Measurements from ENCODE around the gene EPHB6. TPM values are rescaled to one million over a fixed set of nuclear protein-coding genes. Genes with fewer than 3 reads are reported as not detected.

EPHB6 gene
- total RNA-seq, 1 donor from 2014 or later: 0.79 TPM

DNA sequence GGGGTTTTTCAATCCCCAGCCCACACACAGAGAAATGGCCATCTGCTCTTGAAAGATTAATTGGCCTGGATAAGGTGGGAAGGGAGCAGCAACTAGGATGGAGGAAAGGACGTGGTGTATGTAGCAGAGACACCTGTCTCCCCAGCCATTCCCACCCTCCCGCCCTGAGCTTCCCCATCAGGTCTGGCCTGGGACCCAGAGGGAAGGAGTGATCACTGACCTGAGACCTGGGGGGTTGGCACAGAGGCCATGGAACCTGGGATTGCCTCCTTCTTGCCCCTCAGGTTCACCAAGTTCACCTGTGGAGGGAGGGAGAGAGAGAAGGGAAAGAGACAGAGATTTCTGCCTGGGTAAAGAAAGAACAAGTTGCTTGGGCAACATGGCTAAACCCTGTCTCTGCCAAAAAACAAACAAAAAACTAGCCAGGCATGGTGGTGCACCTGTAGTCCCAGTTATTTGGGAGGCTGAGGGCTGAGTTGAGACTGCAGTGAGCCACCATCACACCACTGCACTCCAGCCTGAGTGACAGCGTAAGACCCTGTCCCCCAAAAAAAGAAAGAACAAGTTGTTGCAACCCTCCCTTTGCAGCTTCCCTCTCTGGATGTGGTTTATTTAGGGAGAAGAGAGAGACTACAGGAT lies 42.0 kb downstream of the EPHB6 start:
- no peak for DNase-seq (ENCODE audit: low read depth, low spot score)

DNA sequence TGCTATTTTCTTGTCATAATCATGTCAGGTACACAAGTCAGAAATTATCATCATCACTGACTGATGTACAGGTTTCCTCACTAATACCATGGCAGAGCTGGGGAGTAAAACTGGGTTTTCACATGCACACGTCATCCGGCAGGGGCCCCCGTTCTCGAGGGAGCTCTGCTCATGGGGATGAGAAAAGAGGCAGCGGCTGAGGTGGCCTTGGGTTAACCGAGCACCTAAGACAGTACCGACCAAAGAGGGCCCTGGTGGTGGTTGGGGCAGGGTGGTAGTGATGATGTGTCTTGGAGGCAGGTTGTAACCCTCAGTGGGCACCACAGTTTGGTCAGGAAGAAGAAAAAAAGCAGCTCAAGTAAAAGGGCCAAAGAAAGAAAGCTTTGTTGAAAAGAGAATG lies 42.8 kb downstream of the EPHB6 start:
- no peak for DNase-seq (ENCODE audit: low read depth, low spot score)

DNA sequence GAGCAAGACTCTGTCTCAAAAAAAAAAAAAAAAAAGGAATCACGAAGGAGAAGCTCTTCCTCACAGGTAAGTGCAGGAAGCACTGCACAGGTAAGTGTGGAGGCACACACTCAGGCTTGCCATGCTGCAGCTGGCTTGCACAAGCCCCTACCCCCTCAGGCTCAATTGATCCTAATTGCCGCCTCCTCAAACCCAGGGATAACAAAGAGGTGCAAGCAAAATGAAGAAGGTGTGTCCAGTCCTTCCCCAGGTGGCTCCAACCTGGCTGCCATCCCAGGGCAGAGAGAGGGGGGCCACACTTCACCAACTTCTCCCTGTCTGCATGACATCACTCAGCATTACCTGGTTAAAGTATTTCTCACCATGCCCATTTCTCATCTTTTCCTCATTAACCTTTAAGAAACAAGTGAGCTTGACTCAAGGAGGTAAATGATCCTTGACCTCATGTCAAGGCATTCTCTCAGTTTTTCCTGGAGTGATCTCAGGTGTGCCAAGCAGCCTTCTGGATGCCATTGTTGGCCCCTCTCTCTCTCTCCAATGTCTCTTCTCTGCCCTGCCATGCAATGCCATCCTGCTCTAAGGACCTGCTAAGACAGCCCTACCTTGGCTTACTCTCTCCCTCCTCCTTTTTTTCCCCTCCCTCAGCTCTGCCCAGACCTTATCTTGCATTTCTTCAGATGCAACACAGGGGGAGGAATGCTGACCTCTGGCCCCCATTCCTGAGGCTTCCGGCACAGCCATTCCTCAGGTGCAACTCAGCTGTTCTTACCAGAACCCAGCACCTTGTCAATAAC lies 43.7 kb downstream of the EPHB6 start:
- DNase-seq (ENCODE audit: low read depth, low spot score): no peak

DNA sequence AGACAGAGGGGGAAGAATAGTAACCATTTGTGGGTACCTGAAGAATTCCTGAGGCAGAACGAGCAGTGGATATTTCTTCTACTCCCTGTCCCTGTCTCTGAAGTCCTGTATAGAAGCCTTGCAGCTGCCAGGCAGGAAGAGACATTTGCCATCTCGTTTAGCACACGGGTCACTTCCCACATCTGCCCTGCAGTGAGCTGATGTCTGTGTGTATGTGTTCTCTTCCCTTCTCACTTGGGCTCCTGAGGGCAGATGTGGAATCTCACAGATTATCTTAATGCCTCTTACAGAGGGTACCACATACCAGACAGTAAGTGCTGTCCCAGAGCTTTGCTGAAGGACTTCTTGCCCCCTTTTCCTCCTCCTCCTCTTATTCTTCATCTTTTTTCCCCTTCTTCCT lies 44.8 kb downstream of the EPHB6 start:
- DNase-seq (ENCODE audit: low read depth, low spot score): no peak

DNA sequence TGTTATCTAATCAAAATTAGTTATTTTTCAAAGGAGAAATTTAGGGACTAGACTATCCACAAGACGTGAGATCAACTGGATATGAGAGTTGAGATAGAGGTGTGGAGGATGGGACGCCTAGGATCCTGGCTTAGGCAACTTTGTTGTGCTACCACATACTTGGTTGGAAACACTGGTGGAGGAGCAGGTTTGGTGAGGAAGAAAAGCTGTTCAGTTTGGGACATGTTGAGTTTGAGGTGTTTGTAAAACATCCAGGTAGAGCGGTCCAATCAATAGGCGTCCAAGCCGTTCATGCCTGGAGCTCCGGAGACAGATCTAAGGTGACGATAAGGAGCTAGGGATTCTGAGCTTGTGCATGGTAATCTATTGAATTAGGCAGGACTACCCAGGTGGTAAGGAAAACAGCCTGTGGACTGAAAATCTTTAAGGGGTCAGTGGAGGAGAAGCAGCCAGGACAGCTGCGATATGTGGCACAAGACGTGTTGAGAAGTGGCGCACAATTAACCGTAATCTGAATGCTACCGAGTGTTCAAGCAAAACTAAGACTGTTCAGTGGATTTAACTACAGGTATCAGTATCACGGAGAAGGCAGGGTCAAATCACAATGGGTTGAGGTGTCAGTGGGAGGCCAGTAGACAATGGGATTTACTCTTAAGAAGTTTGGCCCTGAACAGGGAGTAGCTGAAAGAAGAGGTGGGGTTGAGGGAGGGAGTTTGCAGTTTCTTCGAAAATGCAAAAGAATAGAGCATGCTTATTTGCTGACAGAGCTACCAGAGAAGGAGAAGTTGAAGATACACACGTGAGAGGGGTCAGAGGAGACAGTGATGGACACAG lies 46.8 kb downstream of the EPHB6 start:
- no peak for DNase-seq (ENCODE audit: low read depth, low spot score)

DNA sequence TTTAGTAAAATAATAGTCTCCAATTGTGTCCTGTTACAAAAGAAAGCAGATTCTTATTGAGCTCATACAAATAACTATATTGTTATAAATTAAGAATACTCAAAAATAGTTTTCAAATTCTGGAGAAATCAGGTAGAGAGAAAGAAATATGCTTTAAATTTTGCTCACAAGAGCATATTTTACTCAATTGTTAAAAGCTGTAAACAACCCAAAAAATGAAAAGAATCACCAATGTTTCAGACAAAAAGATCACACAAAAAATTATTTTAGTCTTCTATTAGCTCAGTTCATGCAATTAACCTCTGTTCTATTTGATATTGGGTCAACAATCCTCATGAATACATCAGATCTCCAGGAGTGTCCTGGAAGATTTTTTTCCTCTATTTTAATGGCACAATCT lies 49.3 kb downstream of the EPHB6 start:
- no peak for DNase-seq (ENCODE audit: low read depth, low spot score)

DNA sequence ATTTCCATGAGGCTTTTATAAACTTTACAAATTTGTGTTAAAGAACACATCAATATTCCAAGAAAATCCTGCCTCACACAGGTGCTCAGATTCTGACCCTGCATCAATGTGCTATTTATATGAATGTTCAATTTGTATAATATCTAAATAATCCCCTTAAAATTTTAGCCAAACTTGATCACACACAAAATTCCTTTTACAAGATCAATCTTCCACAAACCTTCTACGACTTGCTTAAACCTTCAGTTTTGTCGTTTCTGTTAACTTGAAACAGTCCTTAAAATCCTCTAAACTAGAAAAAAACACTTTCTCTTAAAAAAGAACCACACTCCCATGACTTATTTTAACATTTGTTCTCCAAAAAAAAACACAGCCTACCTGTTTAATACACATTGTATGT lies 50.9 kb downstream of the EPHB6 start:
- no peak for DNase-seq (ENCODE audit: low read depth, low spot score)

DNA sequence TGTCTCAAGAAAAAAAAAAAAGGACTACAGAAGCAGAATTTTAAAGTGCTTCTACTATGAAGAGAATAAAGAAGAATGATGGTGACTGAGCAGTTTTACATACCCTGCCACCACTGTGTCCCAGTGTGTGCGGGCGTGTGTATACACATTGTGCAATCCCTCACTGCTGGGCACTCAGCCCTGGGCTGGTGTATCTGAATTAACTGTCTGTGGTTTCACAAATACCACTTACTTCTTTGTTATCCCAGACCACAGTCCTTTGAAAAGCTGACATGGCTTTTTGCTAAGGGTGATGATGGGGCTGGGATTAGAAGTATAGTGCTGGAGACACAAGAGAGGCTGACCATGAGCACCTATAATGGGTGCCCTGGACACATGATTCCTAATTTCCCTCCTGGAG lies 51.8 kb downstream of the EPHB6 start:
- DNase-seq (ENCODE audit: low read depth, low spot score): no peak

DNA sequence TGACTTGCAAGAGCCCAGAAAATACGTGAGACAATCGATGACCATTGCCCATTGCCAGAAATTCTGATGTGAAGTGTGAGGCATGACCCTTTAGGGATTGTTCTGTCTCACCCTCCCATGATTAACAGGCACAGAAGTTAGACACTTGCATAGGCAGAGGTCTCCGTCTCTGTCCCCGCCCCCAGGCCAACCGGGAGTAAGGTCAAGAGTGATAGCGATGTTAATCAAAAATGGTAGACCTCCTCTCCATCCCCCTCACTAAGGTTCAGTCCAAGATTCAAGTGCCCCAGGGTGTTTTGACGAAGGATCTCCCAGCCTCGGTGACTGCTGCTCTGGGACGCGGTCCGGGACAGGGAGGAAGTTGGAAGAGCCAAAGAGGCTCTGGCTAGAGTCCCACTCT lies 53.4 kb downstream of the EPHB6 start:
- no peak for DNase-seq (ENCODE audit: low read depth, low spot score)

DNA sequence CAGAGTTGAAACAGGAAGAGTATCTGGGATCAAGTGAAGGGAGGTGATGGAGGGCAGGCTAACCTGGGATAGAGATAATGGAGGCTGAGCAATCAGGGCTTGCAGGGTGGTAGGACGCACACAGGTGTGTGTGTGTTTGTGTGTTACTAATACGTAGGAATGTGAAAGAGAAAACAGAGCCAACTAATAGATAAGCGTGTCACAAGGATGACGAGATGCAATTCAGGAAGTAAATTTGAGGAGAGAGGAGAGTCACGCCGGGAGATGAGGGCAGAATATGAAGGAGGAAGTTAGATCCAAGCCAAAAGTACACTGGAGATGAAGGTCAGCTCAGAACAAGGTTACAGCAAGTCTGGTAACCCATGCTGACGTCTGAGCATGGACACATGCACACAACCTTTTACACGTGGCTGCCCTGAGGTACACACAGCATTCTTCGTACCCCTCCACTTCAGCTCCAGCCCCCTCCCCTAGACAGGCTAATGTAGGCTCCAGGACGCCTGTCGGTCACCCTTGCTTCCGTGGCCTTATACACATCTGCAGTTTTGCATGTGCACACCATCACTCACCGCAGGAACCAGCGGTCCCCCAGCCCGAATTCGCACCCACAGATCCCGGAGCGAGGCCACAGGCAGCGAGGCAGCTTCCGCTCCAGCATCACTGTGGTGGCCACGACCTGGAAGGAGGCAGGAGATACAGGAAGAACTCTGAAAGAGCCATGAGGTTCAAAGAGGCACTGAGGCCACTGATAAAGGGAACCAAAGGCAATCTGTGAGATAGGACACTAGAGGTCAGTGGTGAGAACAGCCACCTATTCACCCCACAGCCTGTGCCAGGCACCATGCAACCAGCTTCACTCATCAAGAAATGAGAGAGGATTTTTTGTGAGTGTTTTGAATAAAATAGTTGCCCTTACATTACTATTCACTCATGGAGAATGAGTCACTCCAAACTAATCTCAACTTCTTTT lies 54.3 kb downstream of the EPHB6 start:
- no peak for DNase-seq (ENCODE audit: low read depth, low spot score)

DNA sequence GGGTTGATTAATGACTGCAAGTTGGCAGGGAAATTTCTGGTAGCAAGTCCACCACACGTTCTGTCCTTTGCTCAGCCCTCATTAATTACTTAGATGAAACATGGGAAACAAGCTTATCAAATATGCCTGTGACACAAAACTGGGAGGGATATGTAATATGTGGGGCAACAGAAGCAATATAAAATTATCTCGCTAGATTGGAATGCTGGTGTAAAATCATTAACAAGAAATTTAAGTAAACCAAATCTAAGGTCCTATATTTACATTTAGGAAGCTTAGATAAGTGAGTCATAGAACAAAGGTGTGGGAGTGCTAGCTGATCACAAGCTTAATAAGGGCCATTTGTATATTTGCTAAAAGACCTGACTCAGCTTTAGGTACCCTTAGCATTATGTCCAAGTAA lies 55.2 kb downstream of the EPHB6 start:
- DNase-seq (ENCODE audit: low read depth, low spot score): no peak

DNA sequence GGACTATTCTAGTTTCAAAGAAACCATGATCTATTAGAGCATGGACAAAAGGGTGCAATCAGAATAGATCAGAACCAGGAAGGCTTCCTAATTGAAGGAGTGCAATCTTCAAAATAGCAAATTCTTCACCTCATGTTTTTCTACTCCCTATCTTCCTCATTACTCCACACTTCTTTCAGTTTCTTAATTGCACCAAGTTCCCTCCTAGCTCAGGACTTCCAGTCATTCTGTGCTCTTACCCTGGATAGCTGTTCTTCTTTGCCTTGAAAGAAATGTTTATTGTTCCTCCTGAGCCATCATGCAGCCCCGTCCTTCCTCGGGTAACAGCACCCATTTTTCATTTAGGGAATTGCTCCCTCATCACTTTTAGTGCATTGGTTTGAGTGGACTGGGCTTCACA lies 55.6 kb downstream of the EPHB6 start:
- DNase-seq (ENCODE audit: low read depth, low spot score): no peak

DNA sequence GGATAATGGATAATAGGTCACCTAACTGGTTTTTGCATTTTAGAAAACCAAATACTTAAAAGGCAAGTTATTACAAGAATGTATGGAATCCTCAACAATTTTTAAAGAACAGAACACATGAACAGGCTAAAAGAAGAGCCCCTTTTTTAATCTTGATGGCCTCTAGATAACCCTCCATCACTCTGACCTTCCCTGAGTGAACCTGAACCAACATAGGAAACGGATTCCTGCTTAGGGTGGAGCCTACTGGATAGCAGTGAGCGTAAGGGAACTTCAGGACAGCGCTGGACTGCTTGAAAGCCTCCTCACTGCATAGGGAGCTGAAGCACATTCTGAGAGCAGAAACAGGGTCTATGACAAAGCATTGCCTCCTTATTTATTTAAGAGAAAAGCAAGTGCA lies 58.2 kb downstream of the EPHB6 start:
- no peak for DNase-seq (ENCODE audit: low read depth, low spot score)

DNA sequence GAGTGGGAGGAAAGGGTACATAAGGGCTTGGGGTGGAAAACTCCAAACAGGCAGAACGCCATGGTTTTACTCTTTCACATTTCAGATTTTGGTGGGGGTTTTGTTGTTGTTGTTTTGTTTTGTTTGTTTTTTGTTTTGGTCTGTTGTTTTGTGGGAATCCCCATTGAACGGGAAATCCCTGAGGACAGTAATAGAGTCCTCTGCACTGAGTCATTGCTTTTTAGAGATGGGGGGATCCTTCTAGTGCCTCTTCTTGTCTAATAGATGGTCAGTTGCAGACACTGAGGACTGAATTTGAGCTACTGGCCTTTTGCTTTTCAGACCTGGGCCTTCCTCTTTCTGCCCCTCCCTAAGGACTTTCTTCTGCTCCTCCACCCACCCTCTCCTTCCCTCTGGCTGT lies 58.7 kb downstream of the EPHB6 start:
- DNase-seq (ENCODE audit: low read depth, low spot score): no peak

DNA sequence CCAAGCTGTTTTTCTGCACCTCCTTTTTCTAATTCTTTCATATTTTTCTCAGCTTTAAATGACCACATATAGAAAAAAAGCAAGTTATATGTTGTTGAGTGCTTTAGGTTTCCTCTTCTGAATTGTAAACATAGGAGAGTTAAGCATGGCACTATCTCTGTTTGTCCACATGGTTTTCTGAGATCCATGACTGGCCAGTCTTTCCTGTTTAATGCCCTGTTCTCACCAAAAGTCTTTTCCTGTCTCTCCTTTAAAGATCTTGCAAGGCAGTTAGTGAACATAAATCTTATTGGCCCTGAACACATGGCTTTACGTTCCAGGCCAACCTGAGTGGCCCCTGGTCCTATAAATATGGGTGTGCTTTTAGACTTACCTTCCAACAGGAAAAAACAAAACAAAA lies 59.2 kb downstream of the EPHB6 start:
- no peak for DNase-seq (ENCODE audit: low read depth, low spot score)

DNA sequence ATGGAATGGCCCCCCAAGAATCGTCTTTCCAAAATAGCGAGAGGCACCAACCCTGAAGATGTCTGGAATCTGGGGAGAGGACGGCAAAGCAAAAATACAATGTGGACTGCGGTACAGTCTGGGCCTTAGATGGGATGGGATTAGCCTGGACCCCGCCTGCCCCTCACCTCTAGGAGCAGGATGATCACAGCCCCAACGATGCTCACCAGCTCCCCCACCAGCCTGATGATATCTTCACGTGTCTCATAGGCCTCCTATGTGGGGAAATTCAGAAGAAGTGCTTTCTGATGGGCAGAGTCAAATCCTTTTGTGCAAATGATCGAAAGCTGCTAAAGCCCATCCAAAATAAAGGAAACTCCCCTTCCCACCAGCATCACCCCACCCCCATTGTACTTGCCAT lies 60.4 kb downstream of the EPHB6 start:
- no peak for DNase-seq (ENCODE audit: low read depth, low spot score)

DNA sequence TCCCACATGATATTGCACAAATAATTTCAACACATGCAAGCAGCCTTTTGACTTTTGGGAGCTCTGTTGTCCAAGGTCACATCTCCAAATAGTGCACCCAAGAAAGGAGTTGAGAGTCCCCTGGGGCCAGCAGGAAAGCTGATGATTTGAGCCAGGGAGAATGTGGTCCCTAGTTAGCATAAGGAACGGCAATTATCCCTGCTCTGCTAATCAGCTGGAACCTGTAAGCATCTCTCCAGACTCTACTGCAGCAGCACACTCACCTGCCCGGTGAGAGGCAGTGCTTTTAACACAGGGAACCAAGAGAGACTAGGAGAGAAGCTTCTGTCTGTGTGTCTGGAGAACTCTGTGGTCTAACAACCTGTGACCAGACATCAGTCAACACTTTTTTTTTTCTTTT lies 61.6 kb downstream of the EPHB6 start:
- DNase-seq (ENCODE audit: low read depth, low spot score): no peak

DNA sequence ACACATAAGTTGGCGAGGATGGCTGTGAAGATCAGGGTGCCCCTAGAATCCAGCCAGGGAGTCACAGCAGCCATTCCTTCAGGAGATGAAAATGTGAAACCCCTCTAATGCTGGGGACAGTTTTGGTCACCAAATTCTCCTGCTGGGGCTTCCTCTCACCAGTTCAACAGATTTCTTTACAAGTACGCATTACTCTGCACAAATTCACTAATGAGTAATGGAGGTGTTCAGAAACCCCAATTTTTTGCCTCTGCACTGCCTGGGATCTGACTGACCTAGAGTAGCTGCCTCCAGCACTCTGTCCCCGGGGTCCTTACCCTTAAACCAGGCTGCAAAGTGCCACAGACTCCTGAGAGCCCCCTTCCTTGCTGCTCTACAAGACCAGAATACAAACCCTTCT lies 62.6 kb downstream of the EPHB6 start:
- no peak for DNase-seq (ENCODE audit: low read depth, low spot score)

DNA sequence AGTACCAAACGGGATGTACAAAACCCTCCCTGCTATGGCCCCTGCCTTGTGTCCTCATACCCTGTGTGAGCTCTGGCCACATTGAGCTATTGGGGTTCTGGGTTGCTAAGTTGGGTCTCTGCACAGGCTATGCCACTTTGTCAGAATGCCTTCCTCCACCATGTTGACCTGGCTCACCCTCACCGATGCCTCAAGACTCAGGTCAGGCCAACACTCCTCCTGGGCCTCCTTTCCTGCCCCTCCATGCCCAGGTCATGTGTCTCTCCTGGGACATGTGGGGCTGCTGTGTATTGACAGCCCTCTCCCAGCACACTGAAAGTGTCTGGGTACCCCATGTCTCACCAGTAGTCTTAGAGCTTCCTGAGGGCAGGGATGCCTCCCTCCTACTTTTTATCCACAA lies 64.0 kb downstream of the EPHB6 start:
- no peak for DNase-seq (ENCODE audit: low read depth, low spot score)

DNA sequence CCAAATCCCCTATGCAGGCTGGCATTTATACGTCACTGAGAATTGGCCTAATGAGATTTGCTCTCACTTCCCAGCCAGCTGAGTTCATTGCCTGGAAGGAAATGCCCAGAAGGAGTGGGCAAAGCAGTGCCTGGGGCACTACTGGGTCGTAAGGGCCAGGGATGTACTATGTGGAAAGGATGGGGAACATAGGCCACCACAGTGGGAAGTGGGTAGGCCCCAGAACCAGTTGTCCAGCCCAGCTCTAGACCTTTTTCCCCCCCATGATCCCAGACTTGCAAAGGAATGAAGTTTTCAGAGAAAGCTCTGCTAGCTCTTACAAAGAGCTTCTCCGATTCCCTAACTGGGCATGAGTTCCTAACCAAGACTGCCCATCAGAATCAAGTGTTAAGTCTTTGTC lies 64.8 kb downstream of the EPHB6 start:
- DNase-seq (ENCODE audit: low read depth, low spot score): no peak

All from pulmonary artery endothelial cell (primary cell).